DND-41 (cell line): ENCODE results near the gene MARCHF3.

ENCODE experiments used
- EZH2 ChIP-seq: IDR thresholded peaks from 3 replicates; pipeline ENCODE4 v1.6.1; 2012; ENCODE audit warnings: borderline replicate concordance, low read depth, mild to moderate bottlenecking, moderate library complexity, low read length, inconsistent platforms; ENCODE audit not compliant: severe bottlenecking
- TF ChIP-seq, protein P1 (sequence below): IDR thresholded peaks from 2 replicates; pipeline ENCODE4 v1.5.1; 2012; ENCODE audit warnings: borderline replicate concordance, low read length, moderate library complexity, mild to moderate bottlenecking; ENCODE audit not compliant: poor library complexity, severe bottlenecking; ENCODE audit errors: extremely low read depth

DNA sequence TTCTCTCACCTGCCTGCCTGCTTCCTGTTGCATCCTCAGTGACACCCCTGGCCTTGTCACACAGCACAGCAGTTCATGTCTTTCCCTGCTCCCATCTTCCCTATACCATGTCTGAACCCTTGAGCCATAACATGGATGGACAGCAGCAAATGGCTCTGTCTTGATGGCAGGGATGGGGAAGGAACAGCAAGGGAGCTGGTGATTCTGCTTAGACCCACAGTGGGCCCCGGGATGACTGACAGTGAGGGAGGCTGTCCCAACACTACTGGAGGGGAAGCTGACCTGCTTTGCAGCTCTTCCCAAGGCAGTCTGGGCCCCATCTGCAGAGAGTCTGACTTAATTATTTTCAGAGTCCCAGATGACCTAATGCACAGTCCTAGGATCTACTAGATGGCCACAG, 48.2 kb downstream of the MARCHF3 start:
- no peak for TF ChIP-seq EZH2
- TF ChIP-seq, protein P1, sequence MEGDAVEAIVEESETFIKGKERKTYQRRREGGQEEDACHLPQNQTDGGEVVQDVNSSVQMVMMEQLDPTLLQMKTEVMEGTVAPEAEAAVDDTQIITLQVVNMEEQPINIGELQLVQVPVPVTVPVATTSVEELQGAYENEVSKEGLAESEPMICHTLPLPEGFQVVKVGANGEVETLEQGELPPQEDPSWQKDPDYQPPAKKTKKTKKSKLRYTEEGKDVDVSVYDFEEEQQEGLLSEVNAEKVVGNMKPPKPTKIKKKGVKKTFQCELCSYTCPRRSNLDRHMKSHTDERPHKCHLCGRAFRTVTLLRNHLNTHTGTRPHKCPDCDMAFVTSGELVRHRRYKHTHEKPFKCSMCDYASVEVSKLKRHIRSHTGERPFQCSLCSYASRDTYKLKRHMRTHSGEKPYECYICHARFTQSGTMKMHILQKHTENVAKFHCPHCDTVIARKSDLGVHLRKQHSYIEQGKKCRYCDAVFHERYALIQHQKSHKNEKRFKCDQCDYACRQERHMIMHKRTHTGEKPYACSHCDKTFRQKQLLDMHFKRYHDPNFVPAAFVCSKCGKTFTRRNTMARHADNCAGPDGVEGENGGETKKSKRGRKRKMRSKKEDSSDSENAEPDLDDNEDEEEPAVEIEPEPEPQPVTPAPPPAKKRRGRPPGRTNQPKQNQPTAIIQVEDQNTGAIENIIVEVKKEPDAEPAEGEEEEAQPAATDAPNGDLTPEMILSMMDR = no peak
